GM23248 (cell line): ENCODE data around the gene BCAS1. TPM values are rescaled to one million over a fixed set of nuclear protein-coding genes. Genes with fewer than 3 reads are reported as not detected.

Experiments used
- DNase-seq: peaks from one replicate; pipeline ENCODE4 v3.0.0-alpha.2; 2015
- H2AFZ ChIP-seq: fragments of 200-600 bp; sonication (generic); 2 replicates; pipeline ENCODE4 v1.6.1; 2016; ENCODE audit warnings: antibody characterized with exemption
- H3F3A ChIP-seq: fragments of 200-600 bp; sonication (generic); 2 replicates; pipeline ENCODE4 v1.6.1; 2016; ENCODE audit warnings: mild to moderate bottlenecking, antibody characterized with exemption, mixed run types; ENCODE audit not compliant: insufficient read depth
- H3K27ac ChIP-seq: fragments of 200-600 bp; sonication (generic); 2 replicates; pipeline ENCODE4 v1.5.1; 2016; ENCODE audit warnings: mild to moderate bottlenecking
- H3K27me3 ChIP-seq: fragments of 200-600 bp; sonication (generic); replicated peaks from 2 replicates; pipeline ENCODE4 v1.6.1; 2016; ENCODE audit warnings: mild to moderate bottlenecking; ENCODE audit not compliant: insufficient read depth
- H3K36me3 ChIP-seq: fragments of 200-600 bp; sonication (generic); 2 replicates; pipeline ENCODE4 v1.6.1; 2016; ENCODE audit warnings: low read depth, mild to moderate bottlenecking
- H3K4me1 ChIP-seq: fragments of 200-600 bp; sonication (generic); 2 replicates; pipeline ENCODE4 v1.6.1; 2016; ENCODE audit warnings: mild to moderate bottlenecking; ENCODE audit not compliant: insufficient read depth
- H3K4me2 ChIP-seq: fragments of 200-600 bp; sonication (generic); one replicate; pipeline ENCODE4 v1.6.1; 2016; ENCODE audit warnings: mild to moderate bottlenecking; ENCODE audit not compliant: unreplicated experiment
- H3K4me3 ChIP-seq: fragments of 200-600 bp; sonication (generic); 2 replicates; pipeline ENCODE4 v1.5.1; 2016; ENCODE audit warnings: mild to moderate bottlenecking
- H3K79me2 ChIP-seq: fragments of 200-600 bp; sonication (generic); 2 replicates; pipeline ENCODE4 v1.6.1; 2016; ENCODE audit warnings: mild to moderate bottlenecking; ENCODE audit not compliant: insufficient read depth
- H3K9ac ChIP-seq: fragments of 200-600 bp; sonication (generic); 2 replicates; pipeline ENCODE4 v1.6.1; 2016; ENCODE audit warnings: mild to moderate bottlenecking
- H3K9me2 ChIP-seq: fragments of 200-600 bp; sonication (generic); 2 replicates; pipeline ENCODE4 v1.6.1; 2016; ENCODE audit warnings: mixed run types, mild to moderate bottlenecking, moderate library complexity; ENCODE audit not compliant: insufficient read depth
- H3K9me3 ChIP-seq: fragments of 200-600 bp; sonication (generic); one replicate; pipeline ENCODE4 v1.6.1; 2017; ENCODE audit warnings: low read depth
- H4K20me1 ChIP-seq: fragments of 200-600 bp; sonication (generic); 2 replicates; pipeline ENCODE4 v1.6.0; 2016; ENCODE audit not compliant: insufficient read depth
- EZH2 ChIP-seq: fragments of 200-600 bp; sonication (generic); IDR thresholded peaks from 2 replicates; pipeline ENCODE4 v1.6.1; 2018; ENCODE audit warnings: antibody characterized with exemption, mild to moderate bottlenecking; ENCODE audit not compliant: insufficient read depth, poor library complexity, severe bottlenecking
- EZH2phosphoT487 ChIP-seq: fragments of 200-600 bp; sonication (generic); IDR thresholded peaks from 2 replicates; pipeline ENCODE4 v1.6.1; 2018; ENCODE audit warnings: antibody characterized with exemption, moderate library complexity, mild to moderate bottlenecking, low read depth; ENCODE audit not compliant: insufficient read depth
- WGBS, 2 experiments: methylation state at CpG; one replicate each; pipeline ENCODE4 v1.1.6; 2015 to 2017; ENCODE audit warnings: low lambda C conversion rate in 2 of 2, low coverage in 1 of 2; ENCODE audit errors: missing lambda C conversion rate in 2 of 2; 5-methylcytosine and 5-hydroxymethylcytosine counted together
- in situ Hi-C: fragments of 300-500 bp; cut with MboI; formaldehyde crosslinking; loops from 2 replicates; pipeline ENCODE4 v1.15.0; 2020
- polyA plus RNA-seq: library from polyadenylated mRNA; unstranded; fragments of >200 nt; fragmentation: Nextera tagmentation; extraction: Ambion mirVana; gene quantifications from 2 replicates; pipeline ENCODE4 v1.2.1, GENCODE V29; 2016
- total RNA-seq: library from RNA; depleted of rRNA; stranded (reverse); fragments of >200 nt; shearing (Covaris generic); gene quantifications from 2 replicates; pipeline ENCODE4 v1.2.3, GENCODE V29; 2014

The BCAS1 gene
- total and polyA plus RNA-seq, 2 experiments from 2014 or later, result 0.41 TPM; not detected in 1

DNA sequence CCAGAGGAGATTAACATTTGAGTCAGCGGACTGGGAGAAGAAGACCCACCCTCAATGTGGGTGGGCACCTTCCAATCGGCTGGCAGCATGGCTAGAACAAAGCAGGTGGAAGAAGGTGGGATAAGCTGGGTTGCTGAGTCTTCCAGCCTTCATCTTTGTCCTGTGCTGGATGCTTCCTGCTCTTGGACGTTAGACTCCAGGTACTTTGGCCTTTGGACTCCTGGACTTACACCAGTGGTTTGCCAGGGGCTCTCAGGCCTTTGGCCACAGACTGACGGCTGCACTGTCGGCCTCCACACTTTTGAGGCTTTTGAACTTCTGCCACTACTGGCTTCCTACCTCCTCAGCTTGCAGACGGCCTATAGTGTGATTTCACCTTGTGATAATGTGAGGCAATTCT, 50.8 kb downstream of the BCAS1 start:
- Histone ChIP-seq H3F3A (peaks cover 7% of the 10 kb centered on the region; the same call in 1 of the 2 replicates), H3K9me3 (no peaks in the 10 kb centered on the region), H2AFZ (no peak overlapping the region), H4K20me1 (no peaks in the 10 kb centered on the region), H3K9ac (no peak overlapping the region), H3K27me3 (no peaks in the 10 kb centered on the region), H3K4me1 (peaks cover 1% of the 10 kb centered on the region), H3K79me2 (no peaks in the 10 kb centered on the region), H3K9me2 (no peaks in the 10 kb centered on the region), H3K4me2 (no peak overlapping the region), H3K36me3 (no peaks in the 10 kb centered on the region), H3K27ac (no peak overlapping the region), H3K4me3 (no peak overlapping the region)
- WGBS, 2 experiments, result 83 to 89% methylated on average over 6 of the region's 6 CpGs
- DNase-seq, result no peak
- in situ Hi-C loops, result no loop called here
- TF ChIP-seq EZH2, result no peak
- no peak for TF ChIP-seq EZH2phosphoT487

DNA sequence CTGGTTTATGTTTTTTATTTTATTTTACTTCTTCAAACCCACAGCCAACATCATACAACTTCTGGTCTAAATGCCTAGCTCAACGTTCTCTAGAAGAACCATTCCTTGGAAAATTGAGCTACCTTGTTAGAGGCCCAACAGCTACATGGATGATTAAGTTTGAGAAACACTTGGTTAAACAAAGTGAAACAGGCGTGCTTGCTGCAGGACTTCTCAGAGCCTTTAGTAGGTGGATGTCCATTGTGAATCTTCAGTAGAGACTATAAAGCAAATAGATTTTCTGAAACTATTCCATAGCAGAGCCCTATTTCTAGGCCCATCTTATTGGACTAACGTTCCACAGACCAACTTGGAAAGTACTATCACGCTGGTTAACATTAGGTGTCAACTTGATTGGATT, 51.3 kb downstream of the BCAS1 start:
- Histone ChIP-seq H3K4me1 (no peaks in the 10 kb centered on the region), H3K9me2 (no peaks in the 10 kb centered on the region), H3K4me3 (no peak overlapping the region), H4K20me1 (no peaks in the 10 kb centered on the region), H3K36me3 (no peaks in the 10 kb centered on the region), H3K27ac (no peak overlapping the region), H3K9ac (no peak overlapping the region), H3F3A (peaks cover 11% of the 10 kb centered on the region; the same call in 1 of the 2 replicates), H3K27me3 (no peaks in the 10 kb centered on the region), H3K9me3 (no peaks in the 10 kb centered on the region), H3K4me2 (no peak overlapping the region), H2AFZ (no peak overlapping the region), H3K79me2 (no peaks in the 10 kb centered on the region)
- TF ChIP-seq EZH2 (no peak), EZH2phosphoT487 (no peak)
- WGBS, 2 experiments, result 76 to 85% methylated on average over 4 of the region's 4 CpGs
- in situ Hi-C loops, result no loop called here
- no peak for DNase-seq

DNA sequence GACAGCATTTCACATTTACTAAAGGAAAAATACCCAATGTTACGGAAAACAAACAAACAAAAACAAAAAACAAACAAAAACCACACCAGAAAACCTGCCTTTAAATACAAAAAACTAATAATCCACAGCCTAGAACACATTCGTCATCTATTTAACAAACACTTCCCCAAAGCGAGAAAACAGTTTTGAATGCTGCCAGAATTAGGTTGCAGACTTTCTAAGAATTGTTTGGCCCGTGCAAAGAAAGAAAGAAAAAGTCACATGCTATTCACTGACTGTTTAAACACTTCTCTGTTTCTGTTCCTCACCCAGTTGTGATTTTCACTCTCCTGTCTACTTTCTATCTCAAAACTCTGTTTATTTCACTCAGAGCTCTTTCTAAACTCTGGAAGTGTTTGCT, 52.5 kb downstream of the BCAS1 start:
- no peak overlapping the region for H2AFZ ChIP-seq
- no peaks in the 10 kb centered on the region for H3K9me2 ChIP-seq
- H4K20me1 ChIP-seq, result no peaks in the 10 kb centered on the region
- peaks cover 11% of the 10 kb centered on the region; the same call in 1 of the 2 replicates for H3F3A ChIP-seq
- H3K9me3 ChIP-seq, result no peaks in the 10 kb centered on the region
- no peak overlapping the region for H3K27ac ChIP-seq
- in situ Hi-C loops, result no loop called here
- H3K79me2 ChIP-seq, result no peaks in the 10 kb centered on the region
- H3K4me2 ChIP-seq, result no peak overlapping the region
- H3K4me3 ChIP-seq, result no peak overlapping the region
- DNase-seq, result no peak
- no peaks in the 10 kb centered on the region for H3K36me3 ChIP-seq
- no peak overlapping the region for H3K9ac ChIP-seq
- WGBS, 2 experiments, result 47 to 54% methylated on average over 4 of the region's 4 CpGs
- H3K27me3 ChIP-seq, result no peaks in the 10 kb centered on the region
- no peak for TF ChIP-seq EZH2phosphoT487
- no peak for TF ChIP-seq EZH2
- H3K4me1 ChIP-seq, result no peaks in the 10 kb centered on the region

DNA sequence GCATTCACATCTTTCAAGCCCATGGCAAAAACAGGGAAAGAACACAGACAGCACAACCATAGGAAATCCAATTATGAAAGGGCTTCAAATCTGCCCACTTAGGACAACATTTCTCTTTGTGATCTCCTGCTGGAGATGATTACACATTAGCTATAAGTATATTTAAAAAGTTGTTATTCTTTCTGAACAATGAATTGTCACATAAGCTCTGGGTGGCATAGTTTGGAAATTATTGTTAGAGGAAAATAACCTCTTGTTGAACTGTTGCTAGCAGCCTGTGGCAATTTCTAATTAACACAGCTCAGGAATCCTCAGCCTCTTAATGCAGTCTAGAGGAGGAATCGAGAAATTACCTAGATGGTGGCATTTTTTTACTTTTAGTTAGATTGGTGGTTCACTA, 54.9 kb downstream of the BCAS1 start:
- Histone ChIP-seq H4K20me1 (no peaks in the 10 kb centered on the region), H3K79me2 (no peaks in the 10 kb centered on the region), H3K27me3 (no peaks in the 10 kb centered on the region), H3K9me2 (no peaks in the 10 kb centered on the region), H3K9me3 (no peaks in the 10 kb centered on the region), H3K4me1 (no peaks in the 10 kb centered on the region), H3K4me3 (no peak overlapping the region), H3K27ac (no peak overlapping the region), H3K9ac (no peak overlapping the region), H3K36me3 (no peaks in the 10 kb centered on the region), H3F3A (peaks cover 11% of the 10 kb centered on the region; the same call in 1 of the 2 replicates), H3K4me2 (no peak overlapping the region), H2AFZ (no peak overlapping the region)
- TF ChIP-seq EZH2 (no peak), EZH2phosphoT487 (no peak)
- no peak for DNase-seq
- 95% methylated on average over 1 of the region's 1 CpG for WGBS, 2 experiments
- in situ Hi-C loops, result no loop called here

DNA sequence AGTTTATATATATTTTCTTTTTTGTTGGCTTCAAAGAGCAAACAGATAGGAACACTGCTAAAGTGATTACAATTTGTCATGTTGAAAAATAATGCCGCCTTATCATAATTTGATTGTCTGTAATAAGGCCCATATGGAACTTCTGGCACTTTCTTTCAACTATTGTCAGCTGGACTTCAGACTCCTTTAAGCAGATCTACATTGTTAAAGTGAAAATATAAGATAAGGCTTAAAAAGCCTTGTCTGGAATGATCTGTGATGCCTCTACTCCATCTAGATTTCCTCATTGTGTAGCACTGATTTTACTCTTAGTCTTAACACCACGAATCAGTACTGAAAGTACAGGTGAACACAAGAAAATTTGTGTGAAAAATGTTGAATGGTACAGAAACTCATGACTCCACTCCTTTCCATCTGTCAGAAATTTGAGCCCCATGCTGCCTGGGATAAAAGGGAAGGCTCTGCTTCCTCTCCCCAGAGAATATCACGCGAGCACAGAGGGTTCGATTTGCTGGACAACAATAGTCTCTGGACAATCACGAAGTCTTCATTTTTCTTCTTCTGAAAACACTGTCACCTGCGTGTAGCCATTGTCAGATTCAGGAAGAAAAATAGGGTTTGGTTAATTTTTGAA, 56.0 kb downstream of the BCAS1 start:
- no peaks in the 10 kb centered on the region for H3K9me3 ChIP-seq
- H3K27ac ChIP-seq, result peak overlapping the region; percentile 2; the same call in 1 of the 2 replicates
- peak; percentile 14 for DNase-seq
- peak overlapping the region; percentile 56 for H2AFZ ChIP-seq
- in situ Hi-C loops, result no loop called here
- no peaks in the 10 kb centered on the region for H3K79me2 ChIP-seq
- 42% methylated on average over 7 of the region's 7 CpGs for WGBS, 2 experiments
- no peaks in the 10 kb centered on the region for H3K36me3 ChIP-seq
- no peak overlapping the region for H3K9ac ChIP-seq
- peak overlapping the region; percentile 11 for H3K4me2 ChIP-seq
- no peaks in the 10 kb centered on the region for H3K4me1 ChIP-seq
- H3K4me3 ChIP-seq, result peak overlapping the region; percentile 25; the same call in 1 of the 2 replicates
- TF ChIP-seq EZH2phosphoT487, result no peak
- TF ChIP-seq EZH2, result no peak
- peaks cover 11% of the 10 kb centered on the region; the same call in 1 of the 2 replicates for H3F3A ChIP-seq
- no peaks in the 10 kb centered on the region for H4K20me1 ChIP-seq
- H3K9me2 ChIP-seq, result no peaks in the 10 kb centered on the region
- H3K27me3 ChIP-seq, result no peaks in the 10 kb centered on the region
